HepG2 (cell line): ENCODE data around the gene CMTM8. TPM values are rescaled to one million over a fixed set of nuclear protein-coding genes. Genes with fewer than 3 reads are reported as not detected.
A peak's percentile ranks its signal among the peaks of the same experiment; 100 is the strongest.

Experiments used
- CCAR2 ChIP-seq: fragments of 200-400 bp; formaldehyde crosslinking; optimal IDR thresholded peaks from 2 replicates; pipeline ENCODE3; 2018; ENCODE audit warnings: low read depth, mild to moderate bottlenecking, low read length, moderate library complexity
- EP300 ChIP-seq, 3 experiments: sonication (generic) in 1 of 3; formaldehyde crosslinking in 1 of 3; IDR thresholded peaks; 2 replicates each; pipeline versions ENCODE4 v1.5.1 to v1.6.1; 2011 to 2020; ENCODE audit warnings: low read depth in 2 of 3, low read length in 2 of 3, borderline replicate concordance in 1 of 3, improper control_type of control experiment in 1 of 3, mild to moderate bottlenecking in 1 of 3, missing genetic modification reagents in 1 of 3, moderate library complexity in 1 of 3
- FOXA3 ChIP-seq: IDR thresholded peaks from 2 replicates; pipeline ENCODE4 v1.6.1; 2016; ENCODE audit warnings: missing genetic modification reagents, missing compliant biosample characterization
- GRHL1 ChIP-seq: sonication (generic); formaldehyde crosslinking; conservative IDR thresholded peaks from 2 replicates; pipeline ENCODE4 v1.8.0; 2022; ENCODE audit warnings: missing genetic modification reagents
- HMG20A ChIP-seq: IDR thresholded peaks from 2 replicates; pipeline ENCODE4 v1.6.1; 2016; ENCODE audit warnings: borderline replicate concordance
- KMT2B ChIP-seq: IDR thresholded peaks from 2 replicates; pipeline ENCODE4 v1.6.1; 2016; ENCODE audit warnings: missing genetic modification reagents, missing compliant biosample characterization
- NR2F6 ChIP-seq, 2 experiments: IDR thresholded peaks; 2 replicates each; pipeline ENCODE4 v1.6.1; 2016; ENCODE audit warnings: antibody characterized with exemption in 1 of 2, mild to moderate bottlenecking in 1 of 2
- SOX6 ChIP-seq, 2 experiments: fragments of 450-650 bp in 1 of 2; sonication (generic) in 1 of 2; formaldehyde crosslinking in 1 of 2; IDR thresholded peaks; 2 replicates each; pipeline versions ENCODE4 v1.4.0 to v1.6.1; 2017 to 2020; ENCODE audit warnings: antibody characterized with exemption in 1 of 2, mild to moderate bottlenecking in 1 of 2, missing genetic modification reagents in 1 of 2
- SRSF4 ChIP-seq: fragments of 200-400 bp; formaldehyde crosslinking; IDR thresholded peaks from one replicate; pipeline ENCODE4 v1.6.1; 2018; ENCODE audit warnings: mild to moderate bottlenecking, low read depth, low read length, moderate library complexity; ENCODE audit not compliant: poor library complexity, severe bottlenecking
- TBX3 ChIP-seq: fragments of 450-650 bp; IDR thresholded peaks from 2 replicates; pipeline ENCODE4 v1.6.1; 2017; ENCODE audit warnings: antibody characterized with exemption, mild to moderate bottlenecking, inconsistent platforms, borderline replicate concordance
- TCF7 ChIP-seq: sonication (generic); IDR thresholded peaks from 2 replicates; pipeline ENCODE4 v1.6.1; 2016; ENCODE audit warnings: antibody characterized with exemption, low read depth
- U2AF1 ChIP-seq: fragments of 200-400 bp; formaldehyde crosslinking; optimal IDR thresholded peaks from 2 replicates; pipeline ENCODE3; 2017; ENCODE audit warnings: mild to moderate bottlenecking, low read depth, low read length
- ZNF101 ChIP-seq: sonication (generic); formaldehyde crosslinking; IDR thresholded peaks from 2 replicates; pipeline ENCODE4 v1.4.0; 2020; ENCODE audit warnings: mild to moderate bottlenecking, low read depth, missing genetic modification reagents, borderline replicate concordance
- ZNF619 ChIP-seq: sonication (generic); formaldehyde crosslinking; IDR thresholded peaks from 2 replicates; pipeline ENCODE4 v1.4.0; 2020; ENCODE audit warnings: mild to moderate bottlenecking, missing genetic modification reagents
- ZNF768 ChIP-seq: sonication (generic); formaldehyde crosslinking; IDR thresholded peaks from 2 replicates; pipeline ENCODE4 v1.4.0; 2020; ENCODE audit warnings: missing genetic modification reagents
- ZNF850 ChIP-seq: sonication (generic); formaldehyde crosslinking; conservative IDR thresholded peaks from 2 replicates; pipeline ENCODE4 v1.9.0; 2021; ENCODE audit warnings: mild to moderate bottlenecking, missing genetic modification reagents
- polyA plus RNA-seq, 8 experiments: library from polyadenylated mRNA; depleted of rRNA in 3 of 8; stranded (reverse) in 7 of 8; unstranded in 1 of 8; fragments of >200 nt; fragmentation: Illumina TruSeq in 4 of 8; extraction: Trizol in 4 of 8; gene quantifications; 2 replicates each; pipeline versions ENCODE4 v1.2.1 to v1.2.3, GENCODE V29; 2011 to 2016; ENCODE audit warnings: low read depth in 4 of 8, missing spikeins in 1 of 8, mixed read lengths in 1 of 8; ENCODE audit not compliant: insufficient read depth in 1 of 8
- total RNA-seq, 5 experiments: library from RNA; depleted of rRNA; stranded (reverse); fragments of >200 nt; fragmentation: Illumina TruSeq; extraction: Trizol; gene quantifications; 2 replicates each; pipeline ENCODE4 v1.2.3, GENCODE V29; 2016; ENCODE audit warnings: low read depth in 1 of 5
- TF ChIP-seq, protein P1 (sequence below): sonication (generic); formaldehyde crosslinking; IDR thresholded peaks from 2 replicates; pipeline ENCODE4 v1.4.0; 2020; ENCODE audit warnings: missing genetic modification reagents
- TF ChIP-seq, protein P2 (sequence below): IDR thresholded peaks from 2 replicates; pipeline ENCODE4 v1.4.0; 2020; ENCODE audit warnings: mild to moderate bottlenecking, missing genetic modification reagents
- TF ChIP-seq, protein P3 (sequence below): sonication (generic); formaldehyde crosslinking; IDR thresholded peaks from 2 replicates; pipeline ENCODE4 v1.4.0; 2020; ENCODE audit warnings: low read depth, mild to moderate bottlenecking, missing genetic modification reagents

Gene CMTM8
- total and polyA plus RNA-seq, 2 of the 13 experiments (the other 11 are each of a cell fraction or from before 2014, with no cell fraction given), result 8.9 to 15.8 TPM

- TF ChIP-seq SRSF4 (no peak), ZNF768 (CRISPR knock-in tag) (no peak), FOXA3 (CRISPR knock-in tag) (peak; percentile 50), ZNF850 (no peak), NR2F6 (IDR thresholded peaks at IDR 0.05) (peak; percentile 31; the same call in 1 of the 2 replicates), NR2F6 (CRISPR knock-in tag; IDR thresholded peaks at IDR 0.05) (no peak), GRHL1 (CRISPR knock-in tag) (no peak), KMT2B (CRISPR knock-in tag) (no peak), ZNF101 (CRISPR knock-in tag) (no peak), TBX3 (peak; percentile 82), U2AF1 (no peak), HMG20A (CRISPR knock-in tag) (peak; percentile 28; the same call in 1 of the 2 replicates), TCF7 (0 out of 2 replicates have a peak, but pooled peaks have one; percentile 21), EP300 (IDR thresholded peaks at IDR 0.05; ENCODE audit: low read depth in 2 of 2, low read length in 2 of 2) (peak in 1 of 2 experiments; percentile 37; a peak in 1 of 4 replicates), EP300 (CRISPR knock-in tag; IDR thresholded peaks at IDR 0.05; ENCODE audit: borderline replicate concordance) (no peak), ZNF619 (CRISPR knock-in tag) (no peak), CCAR2 (no peak), SOX6 (IDR thresholded peaks at IDR 0.05) (no peak), SOX6 (CRISPR knock-in tag; IDR thresholded peaks at IDR 0.05) (peak; percentile 67)
- TF ChIP-seq, protein P1, sequence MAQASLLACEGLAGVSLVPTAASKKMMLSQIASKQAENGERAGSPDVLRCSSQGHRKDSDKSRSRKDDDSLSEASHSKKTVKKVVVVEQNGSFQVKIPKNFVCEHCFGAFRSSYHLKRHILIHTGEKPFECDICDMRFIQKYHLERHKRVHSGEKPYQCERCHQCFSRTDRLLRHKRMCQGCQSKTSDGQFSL (CRISPR knock-in tag), result no peak
- TF ChIP-seq, protein P2, sequence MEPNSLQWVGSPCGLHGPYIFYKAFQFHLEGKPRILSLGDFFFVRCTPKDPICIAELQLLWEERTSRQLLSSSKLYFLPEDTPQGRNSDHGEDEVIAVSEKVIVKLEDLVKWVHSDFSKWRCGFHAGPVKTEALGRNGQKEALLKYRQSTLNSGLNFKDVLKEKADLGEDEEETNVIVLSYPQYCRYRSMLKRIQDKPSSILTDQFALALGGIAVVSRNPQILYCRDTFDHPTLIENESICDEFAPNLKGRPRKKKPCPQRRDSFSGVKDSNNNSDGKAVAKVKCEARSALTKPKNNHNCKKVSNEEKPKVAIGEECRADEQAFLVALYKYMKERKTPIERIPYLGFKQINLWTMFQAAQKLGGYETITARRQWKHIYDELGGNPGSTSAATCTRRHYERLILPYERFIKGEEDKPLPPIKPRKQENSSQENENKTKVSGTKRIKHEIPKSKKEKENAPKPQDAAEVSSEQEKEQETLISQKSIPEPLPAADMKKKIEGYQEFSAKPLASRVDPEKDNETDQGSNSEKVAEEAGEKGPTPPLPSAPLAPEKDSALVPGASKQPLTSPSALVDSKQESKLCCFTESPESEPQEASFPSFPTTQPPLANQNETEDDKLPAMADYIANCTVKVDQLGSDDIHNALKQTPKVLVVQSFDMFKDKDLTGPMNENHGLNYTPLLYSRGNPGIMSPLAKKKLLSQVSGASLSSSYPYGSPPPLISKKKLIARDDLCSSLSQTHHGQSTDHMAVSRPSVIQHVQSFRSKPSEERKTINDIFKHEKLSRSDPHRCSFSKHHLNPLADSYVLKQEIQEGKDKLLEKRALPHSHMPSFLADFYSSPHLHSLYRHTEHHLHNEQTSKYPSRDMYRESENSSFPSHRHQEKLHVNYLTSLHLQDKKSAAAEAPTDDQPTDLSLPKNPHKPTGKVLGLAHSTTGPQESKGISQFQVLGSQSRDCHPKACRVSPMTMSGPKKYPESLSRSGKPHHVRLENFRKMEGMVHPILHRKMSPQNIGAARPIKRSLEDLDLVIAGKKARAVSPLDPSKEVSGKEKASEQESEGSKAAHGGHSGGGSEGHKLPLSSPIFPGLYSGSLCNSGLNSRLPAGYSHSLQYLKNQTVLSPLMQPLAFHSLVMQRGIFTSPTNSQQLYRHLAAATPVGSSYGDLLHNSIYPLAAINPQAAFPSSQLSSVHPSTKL (CRISPR knock-in tag), result peak; percentile 61
- TF ChIP-seq, protein P3, sequence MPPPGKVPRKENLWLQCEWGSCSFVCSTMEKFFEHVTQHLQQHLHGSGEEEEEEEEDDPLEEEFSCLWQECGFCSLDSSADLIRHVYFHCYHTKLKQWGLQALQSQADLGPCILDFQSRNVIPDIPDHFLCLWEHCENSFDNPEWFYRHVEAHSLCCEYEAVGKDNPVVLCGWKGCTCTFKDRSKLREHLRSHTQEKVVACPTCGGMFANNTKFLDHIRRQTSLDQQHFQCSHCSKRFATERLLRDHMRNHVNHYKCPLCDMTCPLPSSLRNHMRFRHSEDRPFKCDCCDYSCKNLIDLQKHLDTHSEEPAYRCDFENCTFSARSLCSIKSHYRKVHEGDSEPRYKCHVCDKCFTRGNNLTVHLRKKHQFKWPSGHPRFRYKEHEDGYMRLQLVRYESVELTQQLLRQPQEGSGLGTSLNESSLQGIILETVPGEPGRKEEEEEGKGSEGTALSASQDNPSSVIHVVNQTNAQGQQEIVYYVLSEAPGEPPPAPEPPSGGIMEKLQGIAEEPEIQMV (CRISPR knock-in tag), result no peak
These were observed 65.7 kb downstream of the CMTM8 start (continued) for GRCh38 chr3:32303977-32304881.
